GM12892 (cell line): ENCODE results near the gene LIPK.

ENCODE experiments used
- POLR2A ChIP-seq: IDR thresholded peaks from 2 replicates; pipeline ENCODE4 v1.6.1; 2011; ENCODE audit warnings: low read depth, low read length, control low read depth
- TAF1 ChIP-seq: IDR thresholded peaks from 2 replicates; pipeline ENCODE4 v1.6.1; 2011; ENCODE audit warnings: low read depth, mild to moderate bottlenecking, control low read depth, low read length, borderline replicate concordance

GRCh38 chr10:88672041-88672440, 34.0 kb upstream of the LIPK start:
- TF ChIP-seq POLR2A (no peak), TAF1 (no peak)
